Gastrocnemius medialis (tissue), 4 donors: Measurements from ENCODE around the gene OR2D3.

Experiments
- CTCF ChIP-seq, 5 experiments: fragments of 450-650 bp in 3 of 5; fragments of 200-600 bp in 2 of 5; sonication (generic) in 2 of 5; IDR thresholded peaks in 4 of 5; conservative IDR thresholded peaks in 1 of 5; 1 replicate in 4 of 5; 2 replicates in 1 of 5; pipeline ENCODE4 v1.5.1; 2016 to 2019; ENCODE audit warnings: antibody characterized with exemption in 5 of 5, mild to moderate bottlenecking in 3 of 5, moderate library complexity in 3 of 5
- POLR2A ChIP-seq, 2 donors: fragments of 450-650 bp; IDR thresholded peaks; one replicate each; pipeline ENCODE4 v1.6.1; 2017; ENCODE audit warnings: antibody characterized with exemption in 2 of 2, mild to moderate bottlenecking in 2 of 2, moderate library complexity in 2 of 2

DNA sequence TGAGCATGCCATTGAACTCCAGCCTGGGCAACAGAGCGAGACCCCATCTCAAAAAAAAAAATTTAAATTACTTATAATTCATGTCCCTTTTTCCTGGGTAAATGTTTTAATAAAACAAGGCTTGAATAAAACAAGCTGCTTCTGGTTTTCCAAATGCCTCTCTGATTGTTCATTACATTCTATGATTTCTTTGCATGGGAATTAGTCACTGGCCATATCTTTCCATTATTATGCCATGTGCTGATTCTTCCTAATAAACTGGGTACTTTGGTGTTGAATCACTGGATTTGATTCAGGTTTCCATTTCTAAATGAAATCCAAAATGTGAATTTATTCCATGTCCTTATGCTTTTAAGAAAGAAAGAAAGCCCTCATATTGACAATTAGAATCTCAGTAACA lies 48.0 kb downstream of the OR2D3 start:
- TF ChIP-seq CTCF (IDR thresholded peaks at IDR 0.05 in 4 of 5, conservative IDR thresholded peaks at IDR 0.05 in 1 of 5) (no peak), POLR2A (IDR thresholded peaks at IDR 0.05) (no peak)
